Smooth muscle cell (in vitro differentiated cells): ENCODE results near the gene CSMD2. TPM values are rescaled to one million over a fixed set of nuclear protein-coding genes. Genes with fewer than 3 reads are reported as not detected.

Experiments
- DNase-seq: peaks from one replicate; lab custom pipeline; 2025; ENCODE audit not compliant: unreplicated experiment; lab: John Stamatoyannopoulos, UW
- H2AFZ ChIP-seq: fragments of 200-600 bp; sonication (generic); 2 replicates; pipeline ENCODE4 v1.6.0; 2016; ENCODE audit warnings: antibody characterized with exemption, low read depth, mild to moderate bottlenecking
- H3F3A ChIP-seq: fragments of 200-600 bp; sonication (generic); 2 replicates; pipeline ENCODE4 v1.6.0; 2017; ENCODE audit warnings: antibody characterized with exemption, low read depth
- H3K27ac ChIP-seq: fragments of 200-600 bp; sonication (generic); 2 replicates; pipeline ENCODE4 v1.5.1; 2016; ENCODE audit warnings: low read depth, mild to moderate bottlenecking
- H3K27me3 ChIP-seq: fragments of 200-600 bp; sonication (generic); 2 replicates; pipeline ENCODE4 v1.6.1; 2016; ENCODE audit warnings: low read depth, mild to moderate bottlenecking
- H3K36me3 ChIP-seq: fragments of 200-600 bp; sonication (generic); 2 replicates; pipeline ENCODE4 v1.5.1; 2016; ENCODE audit warnings: low read depth
- H3K4me1 ChIP-seq: fragments of 200-600 bp; sonication (generic); 2 replicates; pipeline ENCODE4 v1.5.1; 2016; ENCODE audit warnings: low read depth
- H3K4me2 ChIP-seq: fragments of 200-600 bp; sonication (generic); 2 replicates; pipeline ENCODE4 v1.6.0; 2016; ENCODE audit warnings: mild to moderate bottlenecking
- H3K4me3 ChIP-seq: fragments of 200-600 bp; sonication (generic); 2 replicates; pipeline ENCODE4 v1.5.1; 2016; ENCODE audit warnings: mild to moderate bottlenecking
- H3K79me2 ChIP-seq: fragments of 200-600 bp; sonication (generic); 2 replicates; pipeline ENCODE4 v1.6.0; 2016; ENCODE audit warnings: low read depth, mild to moderate bottlenecking
- H3K9ac ChIP-seq: fragments of 200-600 bp; sonication (generic); 2 replicates; pipeline ENCODE4 v1.6.0; 2016; ENCODE audit warnings: low read depth
- H3K9me3 ChIP-seq: fragments of 200-600 bp; sonication (generic); replicated peaks from 2 replicates; pipeline ENCODE4 v1.5.1; 2016; ENCODE audit warnings: low read depth
- H4K20me1 ChIP-seq: fragments of 200-600 bp; sonication (generic); 2 replicates; pipeline ENCODE4 v1.6.0; 2016; ENCODE audit warnings: low read depth
- CTCF ChIP-seq: fragments of 200-600 bp; sonication (generic); IDR thresholded peaks from 2 replicates; pipeline ENCODE4 v1.5.1; 2017; ENCODE audit warnings: borderline replicate concordance, mild to moderate bottlenecking, antibody characterized with exemption; ENCODE audit not compliant: insufficient read depth, poor library complexity, severe bottlenecking
- WGBS: methylation state at CpG from one replicate; pipeline ENCODE4 v1.1.7; 2016; ENCODE audit warnings: low lambda C conversion rate; 5-methylcytosine and 5-hydroxymethylcytosine counted together
- polyA plus RNA-seq: library from polyadenylated mRNA; unstranded; fragments of >200 nt; fragmentation: Nextera tagmentation; extraction: Ambion mirVana; gene quantifications from 2 replicates; pipeline ENCODE4 v1.2.1, GENCODE V29; 2016
- total RNA-seq: library from RNA; depleted of rRNA; stranded (reverse); fragments of >200 nt; gene quantifications from 2 replicates; pipeline ENCODE4 v1.2.3, GENCODE V29; 2014

Gene CSMD2
- total and polyA plus RNA-seq, 2 experiments from 2014 or later: 0.65 to 1.8 TPM

DNA sequence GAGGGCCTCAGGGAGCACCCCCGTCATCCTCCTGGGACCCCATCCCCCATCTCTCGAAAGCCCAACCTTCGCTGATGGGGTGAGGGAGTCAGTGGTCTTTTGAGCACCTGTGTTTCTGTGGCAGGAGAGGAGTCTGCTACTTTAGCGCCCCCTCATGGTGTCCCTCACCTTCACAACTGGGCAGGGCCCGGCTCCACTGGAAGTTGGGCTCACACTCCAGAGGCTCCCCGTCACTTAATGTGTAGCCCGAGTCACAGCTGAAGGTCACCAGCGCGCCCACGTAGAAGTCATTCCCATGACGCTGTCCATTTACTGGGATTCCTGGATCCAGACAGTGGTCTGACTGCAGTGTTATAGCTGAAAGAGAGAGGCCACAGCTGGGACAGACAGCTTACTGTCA, 440.7 kb downstream of the CSMD2 start:
- no peaks in the 10 kb centered on the region for H3K9me3 ChIP-seq
- no peak overlapping the region for H3K4me2 ChIP-seq
- no peak for DNase-seq
- H3K4me3 ChIP-seq: no peak overlapping the region
- H3K36me3 ChIP-seq: no peaks in the 10 kb centered on the region
- no peak for TF ChIP-seq CTCF
- 91% methylated on average over 11 of the region's 11 CpGs for WGBS
- no peak overlapping the region for H3K9ac ChIP-seq
- no peaks in the 10 kb centered on the region for H4K20me1 ChIP-seq
- no peak overlapping the region for H3K27ac ChIP-seq
- no peaks in the 10 kb centered on the region for H3K27me3 ChIP-seq
- H3K79me2 ChIP-seq: no peaks in the 10 kb centered on the region
- no peaks in the 10 kb centered on the region for H3K4me1 ChIP-seq
- H3F3A ChIP-seq: no peaks in the 10 kb centered on the region
- no peak overlapping the region for H2AFZ ChIP-seq

- Histone ChIP-seq H3K79me2 (no peaks in the 10 kb centered on the region), H2AFZ (no peak overlapping the region), H3K4me3 (no peak overlapping the region), H3K27me3 (no peaks in the 10 kb centered on the region), H3F3A (no peaks in the 10 kb centered on the region), H3K4me1 (no peaks in the 10 kb centered on the region), H3K4me2 (no peak overlapping the region), H4K20me1 (no peaks in the 10 kb centered on the region), H3K27ac (no peak overlapping the region), H3K9ac (no peak overlapping the region), H3K9me3 (no peaks in the 10 kb centered on the region), H3K36me3 (no peaks in the 10 kb centered on the region)
- WGBS: 91% methylated on average over 4 of the region's 4 CpGs
- TF ChIP-seq CTCF: no peak
- DNase-seq: no peak
Measured at GRCh38 chr1:33723251-33723650, 441.8 kb downstream of the CSMD2 start.

DNA sequence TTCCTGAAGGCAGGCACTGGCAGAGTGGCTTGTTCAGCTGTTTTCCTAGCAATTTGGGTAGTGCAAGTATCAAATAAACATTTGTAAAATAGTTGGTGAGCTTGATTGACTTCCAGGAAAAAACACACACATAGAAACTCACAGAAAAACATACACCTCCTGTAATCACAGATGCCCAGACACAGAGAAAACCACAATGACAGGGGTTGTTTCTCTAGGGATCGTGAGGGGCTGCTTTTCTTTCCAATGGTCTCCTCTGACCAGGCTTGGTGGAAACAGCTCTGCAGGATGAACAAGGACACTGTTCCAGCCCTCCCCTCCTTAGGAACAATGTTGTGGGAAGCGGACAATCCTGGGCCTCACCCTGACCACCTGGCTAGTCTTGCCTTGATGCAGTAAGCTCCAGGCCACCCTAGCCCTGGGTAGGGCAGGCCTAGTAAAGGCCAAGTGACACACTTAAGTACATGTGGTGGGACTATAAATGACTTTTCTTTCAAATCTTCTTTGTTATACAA, 443.7 kb downstream of the CSMD2 start:
- TF ChIP-seq CTCF: no peak

More for the DNA sequence above, 443.7 kb downstream of the CSMD2 start:
- DNase-seq: no peak
- WGBS: 96% methylated on average over 2 of the region's 2 CpGs
- Histone ChIP-seq H2AFZ (no peak overlapping the region), H3K4me1 (no peaks in the 10 kb centered on the region), H4K20me1 (no peaks in the 10 kb centered on the region), H3F3A (no peaks in the 10 kb centered on the region), H3K27ac (no peak overlapping the region), H3K36me3 (no peaks in the 10 kb centered on the region), H3K4me3 (no peak overlapping the region), H3K9me3 (no peaks in the 10 kb centered on the region), H3K79me2 (no peaks in the 10 kb centered on the region), H3K27me3 (peaks cover 1% of the 10 kb centered on the region), H3K9ac (no peak overlapping the region), H3K4me2 (no peak overlapping the region)
